Tibial nerve (tissue), 4 donors: ENCODE data around the gene USE1. TPM values are rescaled to one million over a fixed set of nuclear protein-coding genes. Genes with fewer than 3 reads are reported as not detected.

Source experiments
- DNase-seq, 2 donors: peaks; one replicate each; pipeline ENCODE4 v3.0.0-alpha.2; 2019; ENCODE audit warnings: low spot score in 2 of 2
- H3K27ac ChIP-seq, 4 donors: fragments of 200-600 bp; sonication (generic) in 3 of 4; one replicate each; pipeline ENCODE4 v1.5.1; 2017 to 2019; ENCODE audit warnings: mild to moderate bottlenecking in 1 of 4
- H3K27me3 ChIP-seq, 2 donors: fragments of 200-600 bp; sonication (generic) in 1 of 2; one replicate each; pipeline versions ENCODE4 v1.5.1 to v1.6.0; 2017 to 2019
- H3K36me3 ChIP-seq, 3 donors: fragments of 200-600 bp; sonication (generic); one replicate each; pipeline ENCODE4 v1.5.1; 2018 to 2019
- H3K4me1 ChIP-seq, 4 donors: fragments of 200-600 bp; sonication (generic) in 3 of 4; one replicate each; pipeline ENCODE4 v1.5.1; 2017 to 2019
- H3K4me3 ChIP-seq, 4 donors: fragments of 200-600 bp; sonication (generic) in 3 of 4; one replicate each; pipeline ENCODE4 v1.5.1; 2017 to 2019; ENCODE audit warnings: mild to moderate bottlenecking in 1 of 4, moderate library complexity in 1 of 4
- H3K9me3 ChIP-seq, 4 donors: fragments of 200-600 bp; sonication (generic) in 3 of 4; one replicate each; pipeline ENCODE4 v1.5.1; 2017 to 2019
- CTCF ChIP-seq, 5 experiments: fragments of 200-600 bp in 3 of 5; fragments of 450-650 bp in 2 of 5; sonication (generic) in 3 of 5; IDR thresholded peaks; one replicate each; pipeline ENCODE4 v1.5.1; 2016 to 2019; ENCODE audit warnings: antibody characterized with exemption in 5 of 5, mild to moderate bottlenecking in 3 of 5, moderate library complexity in 2 of 5
- EP300 ChIP-seq, 2 donors: sonication (generic); formaldehyde crosslinking; IDR thresholded peaks; one replicate each; pipeline ENCODE4 v1.6.1; 2017; ENCODE audit warnings: antibody characterized with exemption in 2 of 2, mild to moderate bottlenecking in 1 of 2
- POLR2A ChIP-seq, 2 donors: fragments of 450-650 bp; IDR thresholded peaks; one replicate each; pipeline ENCODE4 v1.6.1; 2017; ENCODE audit warnings: antibody characterized with exemption in 2 of 2, mild to moderate bottlenecking in 2 of 2, moderate library complexity in 2 of 2
- WGBS, 2 donors: methylation state at CpG; one replicate each; pipeline ENCODE4 v1.1.5; 2018; 5-methylcytosine and 5-hydroxymethylcytosine counted together
- total RNA-seq, 4 donors: library from RNA; depleted of rRNA; stranded (reverse); fragments of >200 nt; gene quantifications; one replicate each; pipeline ENCODE4 v1.1.0, GENCODE V29; 2016

Gene USE1
- total RNA-seq, 4 donors from 2014 or later: 17.4 to 50.0 (median 28.0) TPM

GRCh38 chr19:17205237-17206140, 9.7 kb upstream of the USE1 start:
- peak in 1 of 2 donors; percentile 38 for DNase-seq
- H3K27ac ChIP-seq: no peak overlapping the region
- H3K4me1 ChIP-seq: no peaks in the 10 kb centered on the region
- no peaks in the 10 kb centered on the region for H3K9me3 ChIP-seq
- no peaks in the 10 kb centered on the region for H3K27me3 ChIP-seq
- no peak for TF ChIP-seq EP300 (IDR thresholded peaks at IDR 0.05)
- peak; percentile 52 to 80 (median 57) for TF ChIP-seq CTCF (IDR thresholded peaks at IDR 0.05)
- peaks cover 0 to 100% (median 7%) of the 10 kb centered on the region in 3 donors for H3K36me3 ChIP-seq
- WGBS, 2 donors: 78 to 83% methylated on average over 20 to 25 of the region's 27 CpGs
- H3K4me3 ChIP-seq: no peak overlapping the region

GRCh38 chr19:17206736-17207581, 8.2 kb upstream of the USE1 start:
- no peak for TF ChIP-seq EP300 (IDR thresholded peaks at IDR 0.05)
- no peak for TF ChIP-seq POLR2A (IDR thresholded peaks at IDR 0.05)
- TF ChIP-seq CTCF (IDR thresholded peaks at IDR 0.05): no peak
- no peaks in the 10 kb centered on the region for H3K4me1 ChIP-seq
- 90 to 92% methylated on average over 25 of the region's 25 CpGs for whole genome bisulfite sequencing, 2 donors
- no peak for DNase-seq
- peaks cover 0 to 99% (median 15%) of the 10 kb centered on the region in 3 donors for H3K36me3 ChIP-seq
- H3K4me3 ChIP-seq: no peak overlapping the region
- no peak overlapping the region for H3K27ac ChIP-seq
- H3K9me3 ChIP-seq: no peaks in the 10 kb centered on the region
- no peaks in the 10 kb centered on the region for H3K27me3 ChIP-seq

- whole genome bisulfite sequencing, 2 donors: 76 to 77% methylated on average over 20 to 28 of the region's 28 CpGs
- Histone ChIP-seq H3K27ac (no peak overlapping the region), H3K4me1 (peaks cover 0 to under 1% (median 0%) of the 10 kb centered on the region in 4 donors), H3K36me3 (peaks cover 2 to 91% (median 15%) of the 10 kb centered on the region in 3 donors), H3K9me3 (no peaks in the 10 kb centered on the region), H3K4me3 (no peak overlapping the region), H3K27me3 (no peaks in the 10 kb centered on the region)
- TF ChIP-seq EP300 (IDR thresholded peaks at IDR 0.05): no peak
- no peak for TF ChIP-seq CTCF (IDR thresholded peaks at IDR 0.05)
- no peak for TF ChIP-seq POLR2A (IDR thresholded peaks at IDR 0.05)
- no peak for DNase-seq
Measured at GRCh38 chr19:17209126-17210036, 5.8 kb upstream of the USE1 start.

- WGBS, 2 donors: 74 to 83% methylated on average over 14 of the region's 14 CpGs
Measured at GRCh38 chr19:17210296-17210695, 4.9 kb upstream of the USE1 start.

More at GRCh38 chr19:17210296-17210695, 4.9 kb upstream of the USE1 start:
- H3K27ac ChIP-seq: no peak overlapping the region
- peaks cover 0 to 6% (median 1%) of the 10 kb centered on the region in 4 donors for H3K4me1 ChIP-seq
- peaks cover 2 to 82% (median 15%) of the 10 kb centered on the region in 3 donors for H3K36me3 ChIP-seq
- no peak for DNase-seq
- no peaks in the 10 kb centered on the region for H3K27me3 ChIP-seq
- H3K4me3 ChIP-seq: no peak overlapping the region
- no peak for TF ChIP-seq POLR2A (IDR thresholded peaks at IDR 0.05)
- no peak for TF ChIP-seq EP300 (IDR thresholded peaks at IDR 0.05)
- TF ChIP-seq CTCF (IDR thresholded peaks at IDR 0.05): no peak
- H3K9me3 ChIP-seq: no peaks in the 10 kb centered on the region
